Measurements from ENCODE around the gene EFCAB14.
"Not testable (repeated sequence)": the region's sequence is repeated elsewhere in the genome, so short reads cannot be mapped to it uniquely, and the experiment has no call there.

The EFCAB14 gene

DNA sequence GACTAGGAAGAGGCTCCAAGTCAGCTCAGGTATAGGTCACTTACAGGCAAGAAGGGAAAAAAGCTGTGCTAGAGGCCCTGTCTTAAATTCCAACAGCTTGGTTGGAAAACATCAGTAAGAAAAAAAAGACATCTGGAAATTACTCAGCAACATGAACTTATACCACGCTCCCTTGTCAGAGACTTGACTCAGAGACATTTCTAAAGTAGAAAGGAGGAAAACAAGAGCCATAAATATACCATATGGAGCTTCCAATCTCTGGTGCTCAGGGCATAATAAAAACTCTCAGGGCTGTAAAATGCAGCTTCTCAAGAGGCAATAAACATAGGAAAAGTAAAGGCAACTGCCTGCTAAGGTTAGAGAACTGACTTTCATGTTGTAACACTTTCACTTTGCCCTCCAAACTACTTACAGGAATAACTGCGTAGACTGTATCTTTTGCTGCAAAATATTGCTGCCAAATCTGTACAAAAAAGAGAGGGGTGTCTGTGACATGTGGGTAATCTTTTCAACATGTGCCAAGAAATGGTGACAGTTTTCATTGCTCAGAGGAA is 65.4 kb downstream of the EFCAB14 start:
- peak; percentile 11 for DNase-seq (ENCODE audit: low spot score)

- DNase-seq (ENCODE audit: low spot score), result no peak
Measured at GRCh38 chr1:46652321-46653100, 66.4 kb downstream of the EFCAB14 start.

DNA sequence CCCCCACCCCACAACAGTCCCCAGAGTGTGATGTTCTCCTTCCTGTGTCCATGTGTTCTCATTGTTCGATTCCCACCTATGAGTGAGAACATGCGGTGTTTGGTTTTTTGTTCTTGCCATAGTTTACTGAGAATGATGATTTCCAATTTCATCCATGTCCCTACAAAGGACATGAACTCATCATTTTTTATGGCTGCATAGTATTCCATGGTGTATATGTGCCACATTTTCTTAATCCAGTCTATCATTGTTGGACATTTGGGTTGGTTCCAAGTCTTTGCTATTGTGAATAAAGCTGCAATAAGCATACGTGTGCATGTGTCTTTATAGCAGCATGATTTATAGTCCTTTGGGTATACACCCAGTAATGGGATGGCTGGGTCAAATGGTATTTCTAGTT is 67.8 kb downstream of the EFCAB14 start:
- not testable (repeated sequence) for DNase-seq (ENCODE audit: low spot score)

DNA sequence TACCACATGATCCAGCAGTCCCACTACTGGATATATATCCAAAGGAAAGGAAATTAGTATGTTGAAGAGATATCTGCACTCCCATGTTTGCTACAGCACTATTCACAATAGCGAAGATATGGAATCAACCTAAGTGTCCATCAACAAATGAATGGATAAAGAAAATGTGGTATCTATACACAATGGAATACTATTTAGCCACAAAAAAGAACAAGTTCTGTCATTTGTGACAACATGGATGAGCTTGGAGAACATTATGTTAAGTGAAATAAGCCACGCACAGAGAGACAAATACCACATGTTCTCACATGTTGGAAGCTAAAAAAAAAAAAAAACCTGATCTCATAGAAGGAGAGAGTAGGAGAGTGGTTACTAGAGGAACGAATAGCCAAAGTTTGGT is 68.4 kb downstream of the EFCAB14 start:
- no peak for DNase-seq (ENCODE audit: low spot score)

DNA sequence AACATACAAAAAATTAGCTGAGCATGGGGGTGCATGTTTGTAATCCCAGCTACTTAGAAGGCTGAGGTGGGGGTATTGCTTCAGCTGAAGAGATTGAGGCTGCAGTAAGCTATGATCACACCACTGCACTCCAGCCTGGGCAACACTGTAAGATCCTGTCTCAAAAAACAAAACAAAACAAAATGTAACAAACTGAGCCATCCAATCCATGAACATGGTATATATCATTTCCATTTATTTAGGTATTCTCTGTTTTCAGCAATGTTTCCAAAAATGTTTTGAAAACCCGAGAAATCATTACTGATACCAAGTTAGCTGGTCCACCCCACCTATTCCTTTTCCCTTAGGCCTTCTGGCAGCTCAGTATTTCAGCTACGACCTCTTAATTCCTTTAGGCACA is 69.2 kb downstream of the EFCAB14 start:
- DNase-seq (ENCODE audit: low spot score), result no peak

DNA sequence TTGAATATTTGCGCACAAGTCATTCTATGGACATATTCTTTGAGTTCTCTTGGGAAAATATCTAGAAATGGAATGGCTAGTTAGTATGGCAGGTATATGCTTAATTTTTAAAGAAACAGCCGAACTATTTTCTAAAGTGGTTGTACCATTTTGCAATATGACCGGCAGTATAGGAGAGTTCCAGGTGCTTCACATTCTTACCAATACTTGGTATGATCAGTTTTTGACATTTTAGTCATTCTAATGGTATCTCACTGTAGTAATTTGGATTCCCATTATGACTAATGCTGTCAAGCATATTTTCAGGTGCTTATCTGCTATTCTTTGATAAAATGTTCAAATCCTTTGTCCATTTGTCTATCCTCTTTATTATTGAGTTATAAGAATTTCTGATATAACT is 71.3 kb downstream of the EFCAB14 start:
- DNase-seq (ENCODE audit: low spot score), result no peak

DNA sequence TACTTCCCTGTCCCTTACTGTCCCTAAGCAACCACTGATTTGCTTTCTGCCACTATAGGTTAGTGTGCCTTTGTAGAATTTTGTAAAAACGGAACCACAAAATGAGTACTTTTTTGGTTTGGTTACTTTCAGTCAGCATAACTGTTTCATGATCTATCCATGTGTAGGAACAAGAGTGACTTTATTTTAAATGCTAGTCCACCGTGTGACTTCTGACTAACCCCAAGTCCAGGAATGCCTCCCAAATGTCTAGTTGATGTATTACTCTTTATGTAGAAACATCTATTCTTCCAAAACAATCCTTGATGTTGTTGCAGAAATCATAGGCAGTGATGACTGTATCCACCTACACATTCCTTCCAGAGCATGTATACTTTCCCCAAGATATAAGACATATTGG is 72.1 kb downstream of the EFCAB14 start:
- no peak for DNase-seq (ENCODE audit: low spot score)

DNA sequence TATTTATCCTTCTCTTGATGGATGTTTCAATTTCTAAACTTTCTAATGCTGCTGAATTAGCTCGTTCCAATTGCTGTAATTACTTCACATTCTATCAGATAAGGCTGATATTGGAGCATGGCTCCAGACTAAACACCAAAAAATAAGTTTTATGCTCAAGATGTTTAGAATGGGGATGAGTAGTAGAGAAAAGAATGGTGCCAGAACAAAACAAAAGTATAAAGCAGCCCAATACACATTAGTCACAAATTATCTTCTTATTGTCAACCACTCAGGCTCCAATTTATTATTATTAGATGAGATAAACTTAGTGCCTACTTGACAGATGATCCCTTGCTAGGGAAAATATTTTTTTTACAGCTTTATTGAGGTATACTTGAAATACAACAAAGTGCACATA is 72.6 kb downstream of the EFCAB14 start:
- DNase-seq (ENCODE audit: low spot score), result no peak

DNA sequence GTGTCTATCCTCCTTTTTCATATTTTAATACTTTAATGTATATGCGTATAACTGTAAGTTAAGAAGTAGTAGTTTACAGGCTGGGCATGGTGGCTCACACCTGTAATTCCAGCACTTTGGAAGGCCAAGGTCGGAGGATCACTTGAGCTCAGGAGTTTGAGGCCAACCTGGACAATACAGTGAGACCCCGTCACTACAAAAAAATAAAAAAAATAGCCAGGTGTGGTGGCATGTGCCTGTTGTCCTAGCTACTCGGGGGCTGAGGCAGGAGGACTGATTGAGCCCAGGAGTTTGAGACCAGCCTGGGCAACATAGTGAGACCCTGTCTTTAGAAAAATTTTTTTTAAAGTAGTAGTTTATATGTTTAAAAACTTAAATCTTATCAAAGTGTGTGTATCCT is 73.1 kb downstream of the EFCAB14 start:
- no peak for DNase-seq (ENCODE audit: low spot score)

- DNase-seq (ENCODE audit: low spot score), result no peak
Measured at GRCh38 chr1:46643368-46643775, 75.5 kb downstream of the EFCAB14 start.

GRCh38 chr1:46642115-46642680 is 76.7 kb downstream of the EFCAB14 start:
- no peak for DNase-seq (ENCODE audit: low spot score)

- DNase-seq (ENCODE audit: low spot score), result no peak
Measured at GRCh38 chr1:46639547-46639946, 79.4 kb downstream of the EFCAB14 start.

DNA sequence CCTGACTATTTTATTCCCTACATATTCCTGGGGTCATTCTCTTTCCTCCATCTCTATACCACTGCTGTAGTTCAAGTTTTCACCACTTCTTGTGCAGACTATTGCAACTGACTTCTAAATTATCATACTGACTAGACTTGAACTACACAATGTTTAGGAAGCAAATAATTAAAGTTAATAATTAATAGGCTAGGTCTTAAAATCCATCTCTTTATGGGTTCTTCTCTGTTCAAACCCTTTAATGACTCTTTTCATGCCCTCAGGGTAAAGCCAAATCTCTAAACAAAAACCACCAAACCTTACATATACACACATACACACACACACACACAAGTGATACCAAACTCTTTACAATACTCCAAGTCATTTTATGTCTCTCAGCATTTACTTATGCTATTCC is 80.0 kb downstream of the EFCAB14 start:
- DNase-seq (ENCODE audit: low spot score), result no peak

- no peak for DNase-seq (ENCODE audit: low spot score)
Measured at GRCh38 chr1:46637444-46638083, 81.3 kb downstream of the EFCAB14 start.

- no peak for DNase-seq (ENCODE audit: low spot score)
Measured at GRCh38 chr1:46635205-46635604, 83.7 kb downstream of the EFCAB14 start.

DNA sequence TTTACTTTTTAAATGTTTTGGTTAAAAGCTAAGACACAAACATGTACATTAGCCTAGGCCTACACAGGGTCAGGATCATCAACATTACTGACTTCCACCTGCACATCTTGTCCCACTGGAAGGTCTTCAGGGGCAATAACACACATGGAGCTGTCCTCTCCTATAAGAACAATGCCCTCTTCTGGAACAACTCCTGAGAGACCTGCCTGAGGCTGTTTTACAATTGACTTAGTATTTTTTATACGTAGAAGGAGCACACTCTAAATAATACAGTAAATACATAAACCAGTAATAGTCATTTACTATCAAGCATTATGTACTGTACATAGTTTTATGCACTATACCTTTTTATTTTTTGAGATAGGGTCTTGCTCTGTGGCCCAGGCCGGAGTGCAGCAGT is 88.2 kb downstream of the EFCAB14 start:
- no peak for DNase-seq (ENCODE audit: low spot score)

All from RKO (cell line).